Dedifferentiated amniotic fluid mesenchymal stem cell (primary cell): ENCODE data around the gene ZNF750.

Source experiments
- DNase-seq: peaks from one replicate; pipeline ENCODE4 v3.0.0-alpha.2; 2016; ENCODE audit errors: extremely low spot score

The ZNF750 gene

GRCh38 chr17:82812058-82812457 lies 27.8 kb downstream of the ZNF750 start:
- no peak for DNase-seq

- DNase-seq: no peak
These were observed 29.0 kb downstream of the ZNF750 start for GRCh38 chr17:82810644-82811430.

GRCh38 chr17:82808921-82809905 lies 30.6 kb downstream of the ZNF750 start:
- DNase-seq: no peak

GRCh38 chr17:82808006-82808405 lies 31.8 kb downstream of the ZNF750 start:
- no peak for DNase-seq

- no peak for DNase-seq
These were observed 32.3 kb downstream of the ZNF750 start for GRCh38 chr17:82807562-82807961.

GRCh38 chr17:82807101-82807500 lies 32.7 kb downstream of the ZNF750 start:
- DNase-seq: no peak

GRCh38 chr17:82806645-82807044 lies 33.2 kb downstream of the ZNF750 start:
- DNase-seq: no peak

GRCh38 chr17:82805823-82806222 lies 34.0 kb downstream of the ZNF750 start:
- no peak for DNase-seq

- DNase-seq: no peak
These were observed 34.6 kb downstream of the ZNF750 start for GRCh38 chr17:82805254-82805653.

- DNase-seq: no peak
These were observed 35.2 kb downstream of the ZNF750 start for GRCh38 chr17:82804442-82805191.

GRCh38 chr17:82803606-82804005 lies 36.2 kb downstream of the ZNF750 start:
- no peak for DNase-seq

GRCh38 chr17:82803185-82803584 lies 36.6 kb downstream of the ZNF750 start:
- no peak for DNase-seq

GRCh38 chr17:82802075-82802780 lies 37.6 kb downstream of the ZNF750 start:
- DNase-seq: no peak

- no peak for DNase-seq
These were observed 38.3 kb downstream of the ZNF750 start for GRCh38 chr17:82801377-82801970.

GRCh38 chr17:82800885-82801284 lies 38.9 kb downstream of the ZNF750 start:
- no peak for DNase-seq

GRCh38 chr17:82799591-82799990 lies 40.2 kb downstream of the ZNF750 start:
- no peak for DNase-seq

GRCh38 chr17:82798752-82799151 lies 41.1 kb downstream of the ZNF750 start:
- no peak for DNase-seq

- DNase-seq: no peak
These were observed 42.8 kb downstream of the ZNF750 start for GRCh38 chr17:82797061-82797460.

GRCh38 chr17:82795615-82796014 lies 44.2 kb downstream of the ZNF750 start:
- DNase-seq: no peak

- DNase-seq: no peak
These were observed 44.9 kb downstream of the ZNF750 start for GRCh38 chr17:82794781-82795482.
